Ovary (tissue), 9 donors: Measurements from ENCODE around the gene CLDN19. TPM values are rescaled to one million over a fixed set of nuclear protein-coding genes. Genes with fewer than 3 reads are reported as not detected.

ENCODE experiments used
- DNase-seq, 5 donors: peaks; one replicate each; pipeline ENCODE4 v3.0.0-alpha.2; 2019 to 2020
- H3K27ac ChIP-seq, 2 donors: fragments of 200-600 bp; one replicate each; pipeline versions ENCODE4 v1.5.1 to v1.8.0; 2019 to 2022
- H3K27me3 ChIP-seq: fragments of 200-600 bp; one replicate; pipeline ENCODE4 v1.8.0; 2022
- H3K36me3 ChIP-seq: fragments of 200-600 bp; sonication (generic); one replicate; pipeline ENCODE4 v1.5.1; 2019
- H3K4me1 ChIP-seq: one replicate; pipeline ENCODE4 v1.8.1; 2013; ENCODE audit warnings: mild to moderate bottlenecking, moderate library complexity; ENCODE audit not compliant: insufficient read depth
- H3K4me3 ChIP-seq: fragments of 200-600 bp; sonication (generic); one replicate; pipeline ENCODE4 v1.5.1; 2017
- H3K9me3 ChIP-seq, 2 donors: fragments of 200-600 bp in 1 of 2; sonication (generic) in 1 of 2; one replicate each; pipeline versions ENCODE4 v1.5.1 to v1.8.1; 2013 to 2019; ENCODE audit warnings: mild to moderate bottlenecking in 1 of 2, moderate library complexity in 1 of 2
- CTCF ChIP-seq, 3 donors: fragments of 450-650 bp in 2 of 3; fragments of 200-600 bp in 1 of 3; IDR thresholded peaks; one replicate each; pipeline versions ENCODE4 v1.5.1 to v1.8.0; 2016 to 2022; ENCODE audit warnings: antibody characterized with exemption in 3 of 3, mild to moderate bottlenecking in 1 of 3
- EP300 ChIP-seq: sonication (generic); formaldehyde crosslinking; IDR thresholded peaks from one replicate; pipeline ENCODE4 v1.6.1; 2017; ENCODE audit warnings: antibody characterized with exemption
- POLR2A ChIP-seq: fragments of 450-650 bp; IDR thresholded peaks from one replicate; pipeline ENCODE4 v1.6.1; 2017; ENCODE audit warnings: antibody characterized with exemption, mild to moderate bottlenecking, moderate library complexity
- WGBS, 3 donors: extraction: QIAGEN DNeasy Blood & Tissue Kit in 1 of 3; methylation state at CpG; one replicate each; pipeline versions ENCODE4 v1.1.5 to v1.1.7; 2013 to 2017; 5-methylcytosine and 5-hydroxymethylcytosine counted together
- intact Hi-C, 4 donors: fragments of 100-400 bp; cut with DNase I; formaldehyde crosslinking; loops; one replicate each; pipeline versions ENCODE4 v1.11.0 to v1.15.1; 2022 to 2023
- polyA plus RNA-seq, 2 donors: library from polyadenylated mRNA; stranded (reverse); fragments of 200-250 nt in 1 of 2; fragments of 350-450 nt in 1 of 2; fragmentation: Illumina TruSeq in 1 of 2; extraction: RNeasy Lipid Tissue Mini Kit (QIAGEN cat#74804) in 1 of 2; gene quantifications; one replicate each; pipeline ENCODE4 v1.2.3, GENCODE V29; 2013 to 2014
- total RNA-seq, 7 donors: library from RNA; depleted of rRNA in 2 of 7; stranded (reverse); fragments of >200 nt in 2 of 7; fragmentation: NEBNext Ultra II Directional in 3 of 7; extraction: Animal tissue kit (Norgen Biotek cat#: 25700) in 3 of 7; gene quantifications; one replicate each; pipeline versions ENCODE4 v1.1.0 to v1.2.4, GENCODE V29; 2016 to 2023
- donor health status: DM: no; HTN: no; CAD: no; lungs with moderate emphysema.
- donor health status: DM: no; HTN: no; CAD: no.
- donor health status: Bipolar disorder and iron deficiency.
- donor health status: DM: yes; HTN: yes; CAD: no.
- donor health status: DM: no; HTN: no; CAD: no.
- donor health status: DM: yes; HTN: yes; CAD: no.

CLDN19 gene
- total and polyA plus RNA-seq, 9 donors: 0.07 to 0.52 (median 0.24) TPM; not detected in 6

- intact Hi-C loops: loop anchor here in 1 of 4 donors (10.0 kb wide), 1 partner anchor 280 kb away; no protein-coding TSS in a partner anchor
- no peak for DNase-seq
- Histone ChIP-seq H3K27ac (no peak overlapping the region), H3K27me3 (no peaks in the 10 kb centered on the region), H3K4me1 (peaks cover 5% of the 10 kb centered on the region), H3K4me3 (no peak overlapping the region), H3K36me3 (no peaks in the 10 kb centered on the region), H3K9me3 (no peaks in the 10 kb centered on the region)
- no peak for TF ChIP-seq EP300
- no peak for TF ChIP-seq POLR2A
- no peak for TF ChIP-seq CTCF (IDR thresholded peaks at IDR 0.05)
- WGBS, 3 donors: 68 to 83% (median 81%) methylated on average over 18 of the region's 18 CpGs
These were observed 44.5 kb upstream of the CLDN19 start for GRCh38 chr1:42784547-42784945.

- no peak for DNase-seq
- no peak overlapping the region for H3K27ac ChIP-seq
- TF ChIP-seq POLR2A (no peak), CTCF (IDR thresholded peaks at IDR 0.05) (no peak), EP300 (no peak)
- no peak overlapping the region for H3K4me3 ChIP-seq
- H3K36me3 ChIP-seq: no peaks in the 10 kb centered on the region
- H3K9me3 ChIP-seq: no peaks in the 10 kb centered on the region
- 95 to 96% (median 96%) methylated on average over 2 of the region's 2 CpGs for WGBS, 3 donors
- peaks cover 5% of the 10 kb centered on the region for H3K4me1 ChIP-seq
- no peaks in the 10 kb centered on the region for H3K27me3 ChIP-seq
- intact Hi-C loops: loop anchor here in 1 of 4 donors (10.0 kb wide), 1 partner anchor 282 kb away; no protein-coding TSS in a partner anchor
These were observed 43.1 kb upstream of the CLDN19 start for GRCh38 chr1:42783092-42783491.

- 92 to 95% (median 93%) methylated on average over 1 of the region's 1 CpG for WGBS, 3 donors
- H3K9me3 ChIP-seq: no peaks in the 10 kb centered on the region
- H3K36me3 ChIP-seq: no peaks in the 10 kb centered on the region
- no peaks in the 10 kb centered on the region for H3K27me3 ChIP-seq
- H3K27ac ChIP-seq: no peak overlapping the region
- H3K4me3 ChIP-seq: no peak overlapping the region
- DNase-seq: no peak
- intact Hi-C loops: loop anchor here in 1 of 4 donors (10.0 kb wide), 1 partner anchor 285 kb away; no protein-coding TSS in a partner anchor
- TF ChIP-seq POLR2A: no peak
- peaks cover 2% of the 10 kb centered on the region for H3K4me1 ChIP-seq
These were observed 40.1 kb upstream of the CLDN19 start for GRCh38 chr1:42780176-42780575.

GRCh38 chr1:42779725-42780124 is 39.7 kb upstream of the CLDN19 start:
- 77 to 86% (median 80%) methylated on average over 2 of the region's 2 CpGs for WGBS, 3 donors
- no peak for TF ChIP-seq EP300
- Histone ChIP-seq H3K27ac (no peak overlapping the region), H3K4me1 (no peaks in the 10 kb centered on the region), H3K27me3 (no peaks in the 10 kb centered on the region), H3K36me3 (no peaks in the 10 kb centered on the region), H3K9me3 (no peaks in the 10 kb centered on the region), H3K4me3 (no peak overlapping the region)
- DNase-seq: no peak
- intact Hi-C loops: loop anchor here in 2 of 4 donors (10.0 kb wide), 1 partner anchor 285 kb away; no protein-coding TSS in a partner anchor

- no peak for DNase-seq
- Histone ChIP-seq H3K4me1 (no peaks in the 10 kb centered on the region), H3K27ac (no peak overlapping the region), H3K4me3 (no peak overlapping the region), H3K9me3 (no peaks in the 10 kb centered on the region), H3K36me3 (no peaks in the 10 kb centered on the region), H3K27me3 (no peaks in the 10 kb centered on the region)
- TF ChIP-seq CTCF (IDR thresholded peaks at IDR 0.05) (no peak), POLR2A (no peak), EP300 (no peak)
- intact Hi-C loops: loop anchor here in 1 of 4 donors (10.0 kb wide), 1 partner anchor 287 kb away; no protein-coding TSS in a partner anchor
These were observed 37.8 kb upstream of the CLDN19 start for GRCh38 chr1:42777852-42778251.
